Measurements from ENCODE around the gene ZMAT2.
A peak's percentile ranks its signal among the peaks of the same experiment; 100 is the strongest.
"Not testable (repeated sequence)": the region's sequence is repeated elsewhere in the genome, so short reads cannot be mapped to it uniquely, and the experiment has no call there.

Gene ZMAT2

DNA sequence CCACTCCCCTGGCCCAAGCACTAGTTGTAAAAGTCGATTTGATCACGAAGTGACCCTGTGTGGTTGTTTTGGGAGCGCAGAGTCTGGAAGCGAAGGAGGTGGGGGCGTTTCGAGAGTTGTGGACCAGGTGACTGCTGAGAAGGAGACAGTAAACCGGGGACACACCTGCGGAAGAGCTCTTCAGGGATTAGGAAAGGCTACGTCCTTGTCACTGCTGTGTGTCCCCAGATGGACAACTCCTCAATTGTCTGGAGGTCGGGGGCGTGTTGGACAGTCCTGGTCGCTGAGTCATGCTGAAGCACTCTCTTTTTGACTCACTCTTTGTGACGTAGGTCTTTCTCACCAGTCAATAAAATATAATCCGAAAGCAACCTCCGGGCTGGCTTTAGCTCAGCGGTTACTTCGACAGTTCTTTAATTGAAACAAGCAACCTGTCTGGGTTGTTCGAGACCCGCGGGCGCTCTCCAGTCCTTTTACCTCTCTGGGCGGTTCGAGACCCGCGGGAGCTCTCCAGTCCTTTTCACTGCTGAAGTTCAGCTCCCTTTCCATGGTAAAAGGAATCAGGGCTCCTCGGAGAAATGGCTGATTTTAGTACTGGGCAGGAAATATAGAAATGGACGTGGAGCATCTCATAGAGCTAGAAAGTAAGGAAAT lies 10.8 kb downstream of the ZMAT2 start:
- peak; percentile 82 for DNase-seq

GRCh38 chr5:140711794-140712193 lies 11.5 kb downstream of the ZMAT2 start:
- DNase-seq = no peak

- DNase-seq = no peak
Observed at GRCh38 chr5:140713562-140714094, 13.4 kb downstream of the ZMAT2 start.

GRCh38 chr5:140716238-140716637 lies 16.0 kb downstream of the ZMAT2 start:
- not testable (repeated sequence) for DNase-seq

- no peak for DNase-seq
Observed at GRCh38 chr5:140718266-140718592, 18.0 kb downstream of the ZMAT2 start.

- DNase-seq = not testable (repeated sequence)
Observed at GRCh38 chr5:140720738-140721137, 20.5 kb downstream of the ZMAT2 start.

DNA sequence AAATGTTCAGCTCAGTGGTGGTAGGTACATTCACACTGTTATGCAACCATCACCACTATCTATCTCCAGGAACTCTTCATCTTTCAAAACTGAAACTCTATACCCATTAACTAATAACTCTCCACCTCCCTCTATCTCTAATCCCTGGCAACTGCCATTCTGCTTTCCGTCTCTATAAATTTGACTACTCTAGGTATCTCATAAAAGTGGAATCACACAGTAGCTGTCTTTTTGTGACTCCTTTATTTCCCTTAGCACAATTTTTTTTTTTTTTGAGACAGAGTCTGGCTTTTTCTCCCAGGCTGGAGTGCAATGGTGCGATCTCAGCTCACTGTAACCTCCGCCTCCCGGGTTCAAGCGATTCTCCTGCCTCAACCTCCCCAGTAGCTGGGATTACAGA lies 21.1 kb downstream of the ZMAT2 start:
- not testable (repeated sequence) for DNase-seq

DNA sequence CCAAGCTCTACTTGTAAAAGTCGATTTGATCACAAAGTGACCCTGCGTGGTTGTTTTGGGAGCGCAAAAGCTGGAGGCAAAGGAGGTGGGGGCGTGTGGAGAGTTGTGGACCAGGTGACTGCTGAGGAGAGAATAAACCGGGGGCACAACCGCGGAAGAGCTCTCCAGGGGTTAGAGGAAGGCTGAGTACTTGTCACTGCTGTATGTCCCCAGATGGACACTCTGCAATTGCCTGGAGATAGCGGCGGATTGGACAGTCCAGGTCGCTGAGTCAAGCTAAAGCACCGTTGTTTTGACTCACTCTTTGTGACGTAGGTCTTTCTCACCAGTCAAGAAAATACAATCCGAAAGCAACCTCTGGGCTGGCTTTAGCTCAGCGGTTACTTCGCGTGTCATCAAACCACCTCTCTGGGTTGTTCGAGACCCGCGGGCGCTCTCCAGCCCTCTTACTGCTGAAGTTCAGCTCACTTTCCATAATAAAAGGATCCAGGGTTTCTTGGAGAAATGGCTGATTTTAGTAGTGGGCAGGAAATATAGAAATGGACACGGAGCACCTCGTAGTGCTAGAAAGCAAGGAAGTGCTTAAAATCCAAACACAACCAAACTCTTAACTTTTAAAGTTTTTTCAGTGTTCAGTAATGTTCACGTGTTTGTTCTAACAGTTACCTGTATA lies 25.7 kb downstream of the ZMAT2 start:
- DNase-seq = peak; percentile 67

GRCh38 chr5:140733098-140733497 lies 32.9 kb downstream of the ZMAT2 start:
- DNase-seq = no peak

DNA sequence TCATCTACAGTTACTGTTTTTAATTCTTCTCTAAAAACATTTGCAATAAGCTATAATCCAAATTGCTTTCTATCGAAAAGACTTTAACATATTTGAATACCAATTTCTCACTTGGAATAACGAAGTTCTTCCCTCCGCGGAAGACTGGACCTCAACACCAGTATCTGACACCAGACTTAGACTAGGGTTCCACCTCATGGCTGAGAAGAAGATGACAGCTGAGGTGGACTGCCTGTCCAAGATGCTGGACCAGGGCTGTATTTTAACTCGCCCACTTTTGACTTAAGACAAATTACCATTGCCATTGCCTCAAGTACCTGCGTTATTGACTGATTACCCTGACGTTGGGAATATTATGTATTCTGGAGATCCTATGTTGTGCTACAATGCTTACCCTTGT lies 34.1 kb downstream of the ZMAT2 start:
- no peak for DNase-seq

DNA sequence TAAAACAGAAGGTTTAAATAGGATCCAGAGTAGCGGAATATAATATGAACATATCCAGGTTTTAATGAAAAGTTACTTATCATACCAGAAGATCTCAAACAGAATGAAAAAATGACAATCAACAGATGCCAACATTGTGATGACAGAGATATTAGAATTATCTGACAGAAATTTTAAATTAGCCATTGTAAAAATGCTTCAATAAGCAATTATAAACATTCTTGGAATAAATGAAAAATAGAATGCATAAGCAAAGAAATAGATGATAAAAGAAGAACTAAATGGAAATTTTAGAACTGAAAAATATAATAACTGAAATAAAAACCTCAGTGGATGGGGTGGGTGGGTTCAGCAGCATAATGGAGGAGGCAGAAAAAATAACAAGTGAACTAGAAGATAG lies 37.2 kb downstream of the ZMAT2 start:
- no peak for DNase-seq

GRCh38 chr5:140741967-140742366 lies 41.7 kb downstream of the ZMAT2 start:
- no peak for DNase-seq

DNA sequence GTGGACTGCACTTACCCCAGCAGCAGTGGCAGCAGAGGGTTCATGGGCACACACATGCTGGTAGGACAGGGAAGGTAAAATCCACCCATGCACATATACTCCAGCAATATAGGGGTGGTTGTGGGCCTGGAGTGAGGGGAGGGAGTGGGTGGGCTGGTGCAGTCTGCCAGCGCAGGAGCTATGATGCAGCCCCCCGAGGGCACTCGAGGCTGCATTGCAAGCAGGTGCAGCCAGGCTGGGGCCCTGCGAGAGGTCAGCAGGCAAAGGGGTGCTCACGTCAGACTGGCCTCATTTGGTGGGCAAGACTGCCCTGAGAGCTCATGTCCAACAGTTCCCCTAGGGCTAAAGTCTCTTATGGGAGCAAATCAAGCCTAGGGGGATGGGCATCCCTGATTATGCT lies 53.3 kb downstream of the ZMAT2 start:
- no peak for DNase-seq

Measured in stimulated activated CD4-positive, alpha-beta T cell treated with anti-CD3 and anti-CD28 coated beads, Interleukin-4, amount 100 ng/mL, for 1 hour (primary cell).